GM10248 (cell line): ENCODE data around the gene FASTKD3.

Source experiments
- CTCF ChIA-PET: fragments of 300-600 bp; sonication (Branson Sonifier 250); formaldehyde crosslinking; extraction: SDS; loops from one replicate; lab custom pipeline; 2021; ENCODE audit warnings: antibody characterized with exemption; lab: Yijun Ruan, JAX
- POLR2A ChIA-PET: fragments of 350-650 bp; sonication (Branson Sonifier 250); formaldehyde crosslinking; extraction: SDS; loops from one replicate; lab custom pipeline; 2020; ENCODE audit warnings: antibody characterized with exemption; lab: Yijun Ruan, JAX
- DNase-seq: peaks from one replicate; pipeline ENCODE4 v3.0.0; 2012; ENCODE audit errors: extremely low spot score
- CTCF ChIP-seq: IDR thresholded peaks from 2 replicates; pipeline ENCODE4 v1.5.1; 2012; ENCODE audit warnings: mild to moderate bottlenecking, low read depth; ENCODE audit errors: extremely low read depth, missing control alignments, control extremely low read depth

FASTKD3 gene

GRCh38 chr5:7852988-7853387, 15.8 kb downstream of the FASTKD3 start:
- CTCF ChIA-PET: interaction anchor here (1.2 kb wide), 1 partner anchor 37 kb away, joined by 3 read pairs; no protein-coding TSS in a partner anchor
- TF ChIP-seq CTCF: no peak
- POLR2A ChIA-PET: no interaction called here
- DNase-seq: no peak

GRCh38 chr5:7852542-7852941, 16.3 kb downstream of the FASTKD3 start:
- ChIA-PET CTCF (interaction anchor here (1.2 kb wide), 1 partner anchor 36 kb away, joined by 3 read pairs; no protein-coding TSS in a partner anchor), POLR2A (no interaction called here)
- TF ChIP-seq CTCF: no peak
- DNase-seq: no peak

GRCh38 chr5:7851617-7852289, 17.1 kb downstream of the FASTKD3 start:
- TF ChIP-seq CTCF: no peak
- no peak for DNase-seq
- POLR2A ChIA-PET: no interaction called here

GRCh38 chr5:7851240-7851592, 17.6 kb downstream of the FASTKD3 start:
- DNase-seq: no peak
- no peak for TF ChIP-seq CTCF
- CTCF ChIA-PET: interaction anchor here (1.2 kb wide), 1 partner anchor 9 kb away, joined by 4 read pairs; no protein-coding TSS in a partner anchor
- POLR2A ChIA-PET: interaction anchor here (0.8 kb wide), 1 partner anchor 1958 kb away, joined by 3 read pairs; no protein-coding TSS in a partner anchor

More at GRCh38 chr5:7851617-7852289, 17.1 kb downstream of the FASTKD3 start:
- CTCF ChIA-PET: interaction anchor here (1.2 kb wide), 2 partner anchors 8 to 36 kb away, joined by 3 to 4 read pairs; no protein-coding TSS in a partner anchor

GRCh38 chr5:7850395-7851239, 18.2 kb downstream of the FASTKD3 start, which contains the start of gene CFAP90:
Gene CFAP90 (minus strand): TSS chr5:7851133. CDS start chr5:7851021, 112 bp downstream.
- TF ChIP-seq CTCF: no peak
- ChIA-PET CTCF (interaction anchor here (0.5 to 1.3 kb wide), 3 partner anchors 10 to 34 kb away, joined by 3 to 4 read pairs (median 4); no protein-coding TSS in a partner anchor), POLR2A (interaction anchor here (0.8 kb wide), 1 partner anchor 1958 kb away, joined by 3 read pairs; no protein-coding TSS in a partner anchor)
- no peak for DNase-seq

GRCh38 chr5:7849681-7850394, 19.0 kb downstream of the FASTKD3 start:
- ChIA-PET POLR2A (no interaction called here), CTCF (interaction anchor here (0.5 to 1.3 kb wide), 2 partner anchors 11 to 33 kb away, joined by 3 to 4 read pairs; no protein-coding TSS in a partner anchor)
- no peak for TF ChIP-seq CTCF
- DNase-seq: no peak
